HL-60/S4 treated with phorbol 12-myristate 13-acetate at 8.2 ng/mL for 4 days and 3 days (cell line): ENCODE data around the gene ETS1.

Experiments
- in situ Hi-C: fragments of 300-500 bp; cut with MboI; formaldehyde crosslinking; loops from 2 replicates; pipeline ENCODE4 v1.15.0; 2022; ENCODE audit warnings: low sequenced_read_pairs

Gene ETS1

GRCh38 chr11:128506999-128507611 lies 80.3 kb downstream of the ETS1 start:
- in situ Hi-C loops, result no loop called here

GRCh38 chr11:128506356-128506755 lies 81.0 kb downstream of the ETS1 start:
- in situ Hi-C loops, result no loop called here

- in situ Hi-C loops, result no loop called here
Measured at GRCh38 chr11:128505449-128506065, 81.8 kb downstream of the ETS1 start.

- in situ Hi-C loops, result no loop called here
Measured at GRCh38 chr11:128504486-128504885, 82.9 kb downstream of the ETS1 start.

DNA sequence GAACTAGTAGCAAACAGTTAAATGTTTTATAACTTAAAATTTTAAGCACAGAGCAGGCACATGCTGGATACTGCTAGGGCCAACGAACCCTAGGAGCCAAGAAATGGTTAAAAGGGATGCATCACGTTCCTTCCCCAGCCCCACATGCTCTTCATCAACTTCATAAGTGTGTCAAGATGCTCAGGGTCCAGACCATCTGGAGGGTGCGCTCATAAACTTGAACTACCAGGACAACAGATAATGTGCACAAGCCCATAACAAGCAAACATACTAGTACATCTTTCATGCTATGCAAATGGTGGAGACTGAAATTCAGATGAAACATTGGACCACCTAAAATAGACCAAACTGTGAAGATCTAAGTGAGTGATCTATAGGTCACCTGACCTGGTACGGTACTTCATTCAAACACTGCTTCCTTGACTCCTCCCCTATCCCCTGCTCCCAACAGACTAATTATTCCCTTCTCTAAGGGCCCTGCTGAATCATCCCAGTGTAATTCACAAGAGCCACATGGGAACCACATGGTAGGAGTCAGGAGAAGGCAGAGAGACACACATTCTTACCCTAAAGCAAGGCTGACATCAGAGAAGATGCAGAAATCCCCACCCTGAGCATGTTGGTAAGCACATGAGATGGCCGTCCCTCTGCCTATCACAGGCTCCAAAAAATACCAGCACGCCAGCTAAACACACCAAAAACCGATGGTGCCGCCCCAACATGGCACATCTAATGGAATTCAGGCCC lies 83.9 kb downstream of the ETS1 start:
- in situ Hi-C loops, result no loop called here

DNA sequence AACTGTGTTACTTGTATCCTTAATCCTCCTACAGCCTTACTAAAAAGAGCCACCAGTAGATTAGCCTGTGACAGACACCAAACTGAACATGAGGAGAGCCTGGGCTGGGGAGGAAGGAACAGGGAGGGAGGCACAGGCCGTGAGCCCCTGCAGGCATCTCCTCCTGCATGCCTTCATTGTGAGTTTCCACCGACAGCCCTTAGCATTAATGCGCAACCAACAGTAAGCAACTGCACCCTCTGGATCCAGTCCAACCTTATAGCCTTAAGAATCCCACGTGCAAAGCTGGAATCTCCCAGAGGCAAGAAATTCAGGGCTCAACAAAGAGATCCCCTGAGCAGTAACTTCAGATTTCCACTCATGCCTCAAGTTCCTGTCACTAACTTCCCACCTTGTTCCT lies 84.6 kb downstream of the ETS1 start:
- in situ Hi-C loops, result no loop called here

- in situ Hi-C loops, result no loop called here
Measured at GRCh38 chr11:128501632-128502549, 85.5 kb downstream of the ETS1 start.

- in situ Hi-C loops, result no loop called here
Measured at GRCh38 chr11:128501008-128501407, 86.3 kb downstream of the ETS1 start.

DNA sequence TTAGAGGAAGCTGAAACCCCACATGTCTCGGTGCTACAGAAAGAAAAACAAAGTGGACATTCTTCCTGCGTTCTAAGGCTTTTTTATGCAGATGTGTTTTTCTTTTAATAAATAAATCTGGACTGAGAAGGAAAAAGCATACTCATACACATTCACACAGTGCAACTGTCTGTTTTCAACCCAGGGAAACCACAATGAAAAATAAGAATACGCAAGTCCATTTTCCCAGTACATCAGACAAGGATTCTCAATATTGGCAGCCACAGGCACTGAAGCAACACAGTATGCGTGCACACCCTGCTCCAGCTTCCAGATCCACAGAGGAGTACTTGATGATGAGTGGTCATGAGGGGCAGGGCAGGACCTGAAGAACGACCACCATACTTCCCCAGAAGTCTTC lies 86.9 kb downstream of the ETS1 start:
- in situ Hi-C loops, result no loop called here

- in situ Hi-C loops, result no loop called here
Measured at GRCh38 chr11:128499613-128500253, 87.6 kb downstream of the ETS1 start.

DNA sequence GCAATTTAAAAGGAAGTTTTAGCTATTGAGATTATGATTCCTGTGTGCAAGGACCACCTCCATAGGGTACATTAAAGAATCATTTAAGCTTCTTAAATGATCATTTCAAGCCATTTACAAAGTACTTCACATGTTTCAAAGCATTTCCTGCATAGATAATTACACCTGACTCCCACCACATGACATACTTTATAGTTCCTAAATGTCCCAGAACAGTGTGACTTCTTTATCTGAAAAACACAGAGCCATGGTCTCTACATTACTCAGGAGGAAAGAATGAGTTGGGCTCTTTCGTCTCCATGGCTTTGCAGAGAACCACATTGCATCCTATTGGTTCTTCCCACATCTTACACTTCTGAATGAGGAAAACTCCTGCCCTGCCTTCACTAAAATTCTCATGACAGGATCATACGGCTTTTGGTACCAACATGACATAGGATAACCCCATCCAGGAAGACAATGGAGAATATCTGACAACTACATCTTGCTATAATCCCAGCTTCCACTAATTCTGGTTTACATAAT lies 88.6 kb downstream of the ETS1 start:
- in situ Hi-C loops, result no loop called here

- in situ Hi-C loops, result no loop called here
Measured at GRCh38 chr11:128497776-128498095, 89.6 kb downstream of the ETS1 start.

DNA sequence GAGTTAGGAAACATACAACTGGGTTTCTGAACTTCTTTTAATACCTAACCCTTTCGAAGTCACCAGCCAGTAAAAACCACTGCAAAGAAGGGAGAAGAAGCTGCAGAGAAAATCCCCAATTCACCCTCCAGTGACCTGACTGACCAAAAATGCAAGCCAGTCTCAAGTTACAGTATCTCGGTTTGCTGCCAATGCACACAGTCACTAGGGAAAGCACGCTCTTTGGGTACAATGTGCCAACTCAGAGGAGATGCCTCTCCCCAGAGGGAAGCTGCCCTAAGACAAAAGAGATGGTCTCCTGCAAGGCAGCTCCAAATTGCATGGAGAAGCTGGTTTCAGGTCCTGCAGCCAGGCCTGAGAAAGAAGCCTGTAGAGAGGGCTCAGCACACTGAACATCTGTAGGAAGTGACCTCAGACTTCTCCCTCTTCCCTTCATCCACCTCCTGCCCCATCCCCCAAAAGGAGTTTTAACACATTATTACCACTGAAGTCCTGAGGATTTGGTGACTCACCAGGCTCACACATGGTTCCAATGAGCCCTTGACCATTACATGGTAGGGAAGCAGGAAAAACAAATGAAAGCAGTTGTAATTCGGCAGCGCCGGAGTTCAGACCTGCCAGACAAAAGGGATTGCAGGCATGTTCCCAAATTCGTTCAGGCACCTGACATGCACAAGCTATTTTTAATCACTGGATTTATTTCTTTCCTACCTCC lies 90.1 kb downstream of the ETS1 start:
- in situ Hi-C loops, result no loop called here

GRCh38 chr11:128496692-128497060 lies 90.7 kb downstream of the ETS1 start:
- in situ Hi-C loops, result no loop called here

DNA sequence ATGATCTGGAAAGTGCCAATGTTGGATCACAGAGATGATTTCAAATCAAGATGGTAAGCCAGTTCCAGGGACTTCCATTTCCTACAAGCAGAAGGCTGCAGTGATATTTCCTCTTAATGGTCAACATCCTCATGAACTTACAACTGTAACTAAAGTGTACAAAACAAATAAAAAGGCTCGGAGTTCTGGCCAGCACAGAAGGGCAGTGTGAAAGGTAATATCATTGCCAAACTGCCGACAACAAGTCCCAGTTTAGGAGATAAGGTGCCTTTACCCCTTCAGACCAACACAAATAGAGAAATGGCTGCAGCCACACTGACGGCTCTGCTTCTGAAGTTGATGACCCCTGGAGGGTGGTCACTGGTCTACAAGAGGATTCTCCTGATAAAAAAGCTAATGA lies 91.1 kb downstream of the ETS1 start:
- in situ Hi-C loops, result no loop called here

- in situ Hi-C loops, result no loop called here
Measured at GRCh38 chr11:128494418-128495332, 92.7 kb downstream of the ETS1 start.

DNA sequence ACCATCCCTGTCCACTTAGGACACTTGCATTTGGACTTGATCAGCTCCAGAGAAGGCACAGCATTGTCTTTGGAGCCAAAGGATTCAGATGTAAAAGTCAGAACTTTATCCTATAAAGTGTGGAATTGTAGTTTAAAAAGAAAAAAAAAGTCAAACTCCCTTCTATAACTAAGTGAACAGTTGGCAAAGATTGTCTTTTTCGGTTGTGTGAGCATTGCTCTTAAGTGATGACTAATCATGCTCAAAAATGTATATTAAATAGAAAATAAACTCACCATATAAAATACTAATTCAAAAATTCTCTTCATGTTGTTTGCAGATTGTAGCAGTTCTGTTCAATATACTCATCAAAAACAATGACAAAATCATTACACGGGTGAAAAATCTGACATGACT lies 93.8 kb downstream of the ETS1 start:
- in situ Hi-C loops, result no loop called here

- in situ Hi-C loops, result no loop called here
Measured at GRCh38 chr11:128492903-128493569, 94.3 kb downstream of the ETS1 start.

GRCh38 chr11:128492461-128492860 lies 94.9 kb downstream of the ETS1 start:
- in situ Hi-C loops, result no loop called here
